H1 (cell line): ENCODE data around the gene PRAMEF8. TPM values are rescaled to one million over a fixed set of nuclear protein-coding genes. Genes with fewer than 3 reads are reported as not detected.
"Not testable (repeated sequence)": the region's sequence is repeated elsewhere in the genome, so short reads cannot be mapped to it uniquely, and the experiment has no call there.

ENCODE experiments used
- CTCF ChIA-PET: fragments of 300-600 bp; sonication (Branson Sonifier 250); formaldehyde crosslinking; loops from one replicate; lab custom pipeline; 2021; ENCODE audit not compliant: partially characterized antibody; lab: Charles Lee
- POLR2A ChIA-PET: fragments of 300-600 bp; sonication (Branson Sonifier 250); formaldehyde crosslinking; loops from one replicate; lab custom pipeline; 2021; ENCODE audit warnings: inconsistent platforms; ENCODE audit not compliant: partially characterized antibody; lab: Charles Lee
- DNase-seq, 2 experiments: peaks; one replicate each; pipeline versions ENCODE4 v3.0.0 to v3.0.0-alpha.2; 2010 to 2022; ENCODE audit warnings: low spot score in 2 of 2, low read depth in 1 of 2, mixed read lengths in 1 of 2
- FAIRE-seq: peaks from 2 replicates; lab custom pipeline; 2011; peaks lifted over from hg19 to GRCh38; lab: Jason Lieb, UNC
- H2AFZ ChIP-seq: 2 replicates; pipeline ENCODE4 v1.8.1; 2012; ENCODE audit warnings: low read length, inconsistent platforms
- H2AK5ac ChIP-seq: 2 replicates; pipeline ENCODE4 v1.6.1; 2013; ENCODE audit warnings: low read depth, low read length
- H2BK120ac ChIP-seq: replicated peaks from 2 replicates; pipeline ENCODE3; 2013; ENCODE audit warnings: low read depth, low read length, inconsistent platforms
- H2BK12ac ChIP-seq: 2 replicates; pipeline ENCODE4 v1.6.1; 2013; ENCODE audit warnings: low read depth, low read length
- H2BK15ac ChIP-seq: 2 replicates; pipeline ENCODE4 v1.6.1; 2013; ENCODE audit warnings: low read length
- H2BK20ac ChIP-seq: 2 replicates; pipeline ENCODE4 v1.6.1; 2013; ENCODE audit warnings: low read length
- H2BK5ac ChIP-seq: 2 replicates; pipeline ENCODE4 v1.6.1; 2013; ENCODE audit warnings: low read depth, low read length
- H3K14ac ChIP-seq: 2 replicates; pipeline ENCODE4 v1.6.1; 2013; ENCODE audit warnings: inconsistent platforms; ENCODE audit not compliant: insufficient read length
- H3K18ac ChIP-seq: 2 replicates; pipeline ENCODE4 v1.6.1; 2013; ENCODE audit warnings: low read length; ENCODE audit errors: extremely low read depth
- H3K23ac ChIP-seq: 2 replicates; pipeline ENCODE4 v1.6.1; 2013; ENCODE audit warnings: inconsistent platforms; ENCODE audit not compliant: insufficient read length
- H3K23me2 ChIP-seq: 2 replicates; pipeline ENCODE4 v1.6.1; 2013; ENCODE audit warnings: low read depth, low read length
- H3K27ac ChIP-seq: 2 replicates; pipeline ENCODE4 v1.6.1; 2011; ENCODE audit warnings: low read depth, low read length, inconsistent platforms
- H3K27me3 ChIP-seq, 4 experiments: replicated peaks in 1 of 4; 1 replicate in 1 of 4; 2 replicates in 3 of 4; pipeline versions ENCODE4 v1.6.1 to v1.8.1; 2011 to 2013; ENCODE audit warnings: low read length in 3 of 4, mild to moderate bottlenecking in 3 of 4, inconsistent platforms in 2 of 4, mixed read lengths in 2 of 4, moderate library complexity in 1 of 4; ENCODE audit not compliant: control insufficient read depth in 3 of 4, insufficient read depth in 3 of 4; ENCODE audit errors: extremely low read depth in 1 of 4
- H3K36me3 ChIP-seq, 4 experiments: 2 replicates each; pipeline versions ENCODE4 v1.6.1 to v1.8.1; 2011 to 2013; ENCODE audit warnings: mild to moderate bottlenecking in 4 of 4, low read length in 3 of 4, moderate library complexity in 2 of 4, control low read depth in 1 of 4, inconsistent platforms in 1 of 4; ENCODE audit not compliant: insufficient read depth in 4 of 4, control insufficient read depth in 2 of 4
- H3K4ac ChIP-seq: replicated peaks from 2 replicates; pipeline ENCODE3; 2013; ENCODE audit warnings: low read length, low read depth, mixed read lengths, inconsistent platforms; ENCODE audit not compliant: insufficient read length
- H3K4me1 ChIP-seq, 4 experiments: replicated peaks in 1 of 4; 1 replicate in 1 of 4; 2 replicates in 3 of 4; pipeline versions ENCODE4 v1.6.1 to v1.8.1; 2011 to 2013; ENCODE audit warnings: low read length in 3 of 4, inconsistent platforms in 2 of 4, mixed read lengths in 1 of 4; ENCODE audit not compliant: insufficient read depth in 4 of 4, control insufficient read depth in 3 of 4
- H3K4me2 ChIP-seq, 2 experiments: 2 replicates each; pipeline versions ENCODE4 v1.6.1 to v1.8.1; 2011 to 2013; ENCODE audit warnings: low read depth in 2 of 2, low read length in 2 of 2, control low read depth in 1 of 2, inconsistent platforms in 1 of 2, mild to moderate bottlenecking in 1 of 2; ENCODE audit not compliant: insufficient read depth in 1 of 2
- H3K4me3 ChIP-seq, 4 experiments: fragments of 200-600, 300-600 bp in 1 of 4; sonication (generic), shearing (Covaris generic), sonication (Bioruptor Twin) in 1 of 4; 2 replicates each; pipeline versions ENCODE4 v1.5.1 to v1.8.1; 2011 to 2016; ENCODE audit warnings: low read length in 4 of 4, low read depth in 3 of 4, control low read depth in 2 of 4, inconsistent platforms in 2 of 4, mild to moderate bottlenecking in 2 of 4, mixed read lengths in 1 of 4, moderate library complexity in 1 of 4; ENCODE audit not compliant: insufficient read depth in 2 of 4; ENCODE audit errors: extremely low read depth in 1 of 4
- H3K56ac ChIP-seq: replicated peaks from 2 replicates; pipeline ENCODE3; 2013; ENCODE audit warnings: low read depth, mild to moderate bottlenecking, mixed read lengths, low read length, inconsistent platforms; ENCODE audit not compliant: insufficient read length
- H3K79me1 ChIP-seq: 2 replicates; pipeline ENCODE4 v1.6.1; 2013; ENCODE audit warnings: low read depth, low read length, control low read depth
- H3K79me2 ChIP-seq, 2 experiments: 2 replicates each; pipeline versions ENCODE4 v1.6.1 to v1.8.1; 2012 to 2013; ENCODE audit warnings: low read length in 2 of 2, mild to moderate bottlenecking in 2 of 2, inconsistent platforms in 1 of 2; ENCODE audit not compliant: insufficient read depth in 2 of 2, control insufficient read depth in 1 of 2
- H3K9ac ChIP-seq, 4 experiments: replicated peaks in 1 of 4; 1 replicate in 1 of 4; 2 replicates in 3 of 4; pipeline versions ENCODE4 v1.6.1 to v1.8.1; 2011 to 2013; ENCODE audit warnings: low read depth in 3 of 4, low read length in 3 of 4, control low read depth in 2 of 4, mild to moderate bottlenecking in 2 of 4, moderate library complexity in 2 of 4, inconsistent platforms in 1 of 4; ENCODE audit errors: extremely low read depth in 1 of 4
- H3K9me3 ChIP-seq, 2 experiments: 2 replicates each; pipeline versions ENCODE4 v1.6.1 to v1.8.1; 2012 to 2013; ENCODE audit warnings: mild to moderate bottlenecking in 2 of 2, moderate library complexity in 2 of 2, control low read depth in 1 of 2, inconsistent platforms in 1 of 2, low read depth in 1 of 2, low read length in 1 of 2, mixed read lengths in 1 of 2; ENCODE audit not compliant: insufficient read depth in 2 of 2
- H4K20me1 ChIP-seq, 2 experiments: replicated peaks in 1 of 2; 2 replicates each; pipeline versions ENCODE3 to v1.8.1; 2011 to 2013; ENCODE audit warnings: inconsistent platforms in 2 of 2, low read length in 2 of 2, mild to moderate bottlenecking in 1 of 2; ENCODE audit not compliant: insufficient read depth in 2 of 2, control insufficient read depth in 1 of 2
- H4K5ac ChIP-seq: 2 replicates; pipeline ENCODE4 v1.6.1; 2013; ENCODE audit warnings: low read length, low read depth, mixed read lengths, inconsistent platforms; ENCODE audit not compliant: insufficient read length
- H4K8ac ChIP-seq: 2 replicates; pipeline ENCODE4 v1.8.0; 2013; ENCODE audit warnings: mild to moderate bottlenecking, moderate library complexity, low read length, inconsistent platforms; ENCODE audit not compliant: insufficient read depth; ENCODE audit errors: extremely low read depth
- H4K91ac ChIP-seq: replicated peaks from 2 replicates; pipeline ENCODE3; 2013; ENCODE audit warnings: low read length, mixed read lengths, inconsistent platforms; ENCODE audit not compliant: insufficient read length
- WGBS, 2 experiments: shearing (Covaris generic) in 1 of 2; methylation state at CpG; one replicate each; pipeline versions ENCODE4 v1.1.6 to v1.1.7; 2013 to 2015; ENCODE audit warnings: low lambda C conversion rate in 2 of 2, mixed read lengths in 2 of 2, inconsistent platforms in 1 of 2, low coverage in 1 of 2, missing lambda C conversion rate in 1 of 2; ENCODE audit not compliant: insufficient replicate concordance in 2 of 2, insufficient coverage in 1 of 2, insufficient read length in 1 of 2; ENCODE audit errors: extremely low coverage in 1 of 2, missing lambda C conversion rate in 1 of 2; 5-methylcytosine and 5-hydroxymethylcytosine counted together
- polyA plus RNA-seq, 7 experiments: library from polyadenylated mRNA; depleted of rRNA in 3 of 7; stranded (reverse) in 5 of 7; unstranded in 2 of 7; fragments of >200 nt in 5 of 7; fragments of 200-250 nt in 2 of 7; gene quantifications; 1 replicate in 5 of 7; 2 replicates in 1 of 7; 4 replicates in 1 of 7; pipeline versions ENCODE4 v1.2.1 to v1.2.3, GENCODE V29; 2011 to 2013; ENCODE audit warnings: missing spikeins in 2 of 7, mixed read lengths in 2 of 7
- total RNA-seq: library from RNA; stranded (reverse); fragmentation: NEBNext Ultra II Directional; extraction: Animal tissue kit (Norgen Biotek cat#: 25700); gene quantifications from 2 replicates; pipeline ENCODE4 v1.2.1, GENCODE V29; 2021

Gene PRAMEF8
- total and polyA plus RNA-seq, 2 of the 8 experiments (the other 6 are each of a cell fraction or from before 2014, with no cell fraction given), result not detected

DNA sequence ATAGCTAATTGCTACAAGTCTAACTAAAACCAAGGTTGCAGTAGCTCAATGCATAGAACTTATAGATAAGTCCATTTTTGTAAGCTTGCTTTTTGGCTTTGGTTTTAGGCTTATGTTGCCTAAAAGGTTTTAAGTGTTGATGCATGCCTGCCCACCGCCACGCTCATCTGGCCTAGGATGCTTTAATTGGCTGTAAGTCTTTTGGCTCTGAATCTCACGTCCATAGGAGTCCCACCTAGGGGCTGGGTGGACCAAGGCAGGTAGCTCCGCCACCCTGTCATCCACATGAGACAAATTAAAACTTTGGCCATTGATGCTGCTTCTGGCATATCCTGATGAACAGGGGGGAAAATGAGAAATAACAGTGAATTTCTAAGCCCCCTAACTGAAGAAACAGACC lies 47.4 kb downstream of the PRAMEF8 start:
- H2BK20ac ChIP-seq, H3K4me1 ChIP-seq, H3K56ac ChIP-seq, H3K27ac ChIP-seq, DNase-seq, CTCF ChIA-PET, H3K4ac ChIP-seq, H3K36me3 ChIP-seq, H2AK5ac ChIP-seq, H3K79me2 ChIP-seq, H3K18ac ChIP-seq, H4K20me1 ChIP-seq, H4K5ac ChIP-seq, H3K23ac ChIP-seq, H3K4me3 ChIP-seq, H3K27me3 ChIP-seq, FAIRE-seq, H3K23me2 ChIP-seq, H2AFZ ChIP-seq, H3K79me1 ChIP-seq, POLR2A ChIA-PET, H3K9ac ChIP-seq, H4K8ac ChIP-seq, H2BK12ac ChIP-seq, H3K4me2 ChIP-seq, H2BK15ac ChIP-seq, H4K91ac ChIP-seq, H2BK120ac ChIP-seq, H2BK5ac ChIP-seq, H3K14ac ChIP-seq: not testable (repeated sequence)
- peaks cover 49 to 71% of the 10 kb centered on the region in 2 experiments for H3K9me3 ChIP-seq
- WGBS, 2 experiments, result 58% methylated on average over 4 of the region's 4 CpGs; no CpG with 5 or more reads in 1 of the 2 experiments

DNA sequence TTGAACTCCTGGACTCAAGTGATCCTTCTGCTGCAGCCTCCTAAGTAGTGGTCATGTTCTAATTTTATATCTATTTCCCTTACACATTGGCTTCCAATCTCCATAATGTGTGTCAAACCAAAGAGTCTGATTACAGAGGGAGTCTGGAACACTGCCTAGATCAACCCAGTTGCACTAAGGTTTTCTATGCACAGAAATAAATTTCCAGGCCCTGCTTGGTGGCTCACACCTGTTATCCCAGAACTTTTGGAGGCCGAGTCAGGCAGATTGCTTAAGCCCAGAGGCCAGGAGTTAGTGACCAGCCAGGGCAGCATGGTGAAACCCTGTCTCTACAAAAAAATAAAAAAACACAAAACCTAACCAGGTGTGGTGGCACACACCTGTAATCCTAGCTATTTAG lies 50.9 kb downstream of the PRAMEF8 start:
- H3K27me3 ChIP-seq, H3K4ac ChIP-seq, H4K8ac ChIP-seq, H3K4me2 ChIP-seq, H3K23ac ChIP-seq, H2BK120ac ChIP-seq, H2BK20ac ChIP-seq, H3K79me2 ChIP-seq, H3K14ac ChIP-seq, DNase-seq, H4K91ac ChIP-seq, H3K23me2 ChIP-seq, H3K9ac ChIP-seq, H3K36me3 ChIP-seq, H4K5ac ChIP-seq, POLR2A ChIA-PET, H3K18ac ChIP-seq, H3K56ac ChIP-seq, H3K79me1 ChIP-seq, H3K27ac ChIP-seq, H3K4me1 ChIP-seq, H4K20me1 ChIP-seq, FAIRE-seq, H2BK12ac ChIP-seq, H2AFZ ChIP-seq, H3K4me3 ChIP-seq, H2BK5ac ChIP-seq, H2BK15ac ChIP-seq, H2AK5ac ChIP-seq: not testable (repeated sequence)
- WGBS, 2 experiments, result 68% methylated on average over 1 of the region's 1 CpG; no CpG with 5 or more reads in 1 of the 2 experiments
- H3K9me3 ChIP-seq, result peaks cover 51 to 72% of the 10 kb centered on the region in 2 experiments
- CTCF ChIA-PET, result interaction anchor here (0.6 kb wide), 1 partner anchor 8 kb away, joined by 3 read pairs; no protein-coding TSS in a partner anchor
